GM12878 (cell line): ENCODE results near the gene NDUFV1. TPM values are rescaled to one million over a fixed set of nuclear protein-coding genes. Genes with fewer than 3 reads are reported as not detected.

Source experiments
- ATF3 ChIP-seq: IDR thresholded peaks from 2 replicates; pipeline ENCODE4 v1.6.1; 2011; ENCODE audit warnings: low read depth, mild to moderate bottlenecking, low read length, moderate library complexity, borderline replicate concordance; ENCODE audit errors: extremely low read depth
- BMI1 ChIP-seq: fragments of 450-650 bp; IDR thresholded peaks from 2 replicates; pipeline ENCODE4 v1.6.1; 2016; ENCODE audit warnings: mild to moderate bottlenecking, moderate library complexity, borderline replicate concordance
- CBFB ChIP-seq: IDR thresholded peaks from 2 replicates; pipeline ENCODE4 v1.6.1; 2016; ENCODE audit warnings: antibody characterized with exemption, low read depth
- FOS ChIP-seq: IDR thresholded peaks from 3 replicates; pipeline ENCODE4 v1.6.1; 2011; ENCODE audit warnings: borderline replicate concordance; ENCODE audit not compliant: insufficient read length; ENCODE audit errors: extremely low read depth
- GABPA ChIP-seq: IDR thresholded peaks from 2 replicates; pipeline ENCODE4 v1.6.1; 2014; ENCODE audit warnings: antibody characterized with exemption, low read depth, mild to moderate bottlenecking, inconsistent platforms
- IKZF1 ChIP-seq: fragments of 450-650 bp; conservative IDR thresholded peaks from 2 replicates; pipeline ENCODE4 v1.6.1; 2017; ENCODE audit warnings: antibody characterized with exemption, mild to moderate bottlenecking
- IRF5 ChIP-seq: fragments of 450-650 bp; IDR thresholded peaks from 2 replicates; pipeline ENCODE4 v1.6.1; 2017; ENCODE audit warnings: borderline replicate concordance
- KDM1A ChIP-seq: fragments of 200-600 bp; sonication (generic); IDR thresholded peaks from 2 replicates; pipeline ENCODE4 v1.6.1; 2016; ENCODE audit warnings: borderline replicate concordance
- KLF5 ChIP-seq: fragments of 450-650 bp; IDR thresholded peaks from 2 replicates; pipeline ENCODE4 v1.6.1; 2014; ENCODE audit warnings: mild to moderate bottlenecking; ENCODE audit not compliant: partially characterized antibody
- NFYB ChIP-seq: IDR thresholded peaks from 2 replicates; pipeline ENCODE4 v1.6.1; 2011; ENCODE audit warnings: low read depth, mild to moderate bottlenecking, low read length, improper control_type of control experiment, moderate library complexity; ENCODE audit not compliant: insufficient read depth
- RAD51 ChIP-seq: fragments of 450-650 bp; IDR thresholded peaks from 2 replicates; pipeline ENCODE4 v1.6.1; 2016; ENCODE audit warnings: moderate library complexity, mild to moderate bottlenecking, inconsistent platforms
- RUNX3 ChIP-seq: IDR thresholded peaks from 2 replicates; pipeline ENCODE4 v1.6.1; 2012; ENCODE audit warnings: low read length, inconsistent platforms
- SIX5 ChIP-seq: IDR thresholded peaks from 2 replicates; pipeline ENCODE4 v1.6.1; 2011; ENCODE audit warnings: mild to moderate bottlenecking, low read depth, low read length, moderate library complexity; ENCODE audit not compliant: severe bottlenecking
- SMAD1 ChIP-seq: fragments of 450-650 bp; IDR thresholded peaks from 2 replicates; pipeline ENCODE4 v1.6.1; 2018; ENCODE audit warnings: mild to moderate bottlenecking, low read depth; ENCODE audit not compliant: partially characterized antibody
- SMAD5 ChIP-seq: IDR thresholded peaks from 2 replicates; pipeline ENCODE4 v1.6.1; 2016; ENCODE audit warnings: antibody characterized with exemption, low read depth
- SUZ12 ChIP-seq: fragments of 200-600 bp; sonication (generic); IDR thresholded peaks from one replicate; pipeline ENCODE4 v1.6.1; 2018; ENCODE audit warnings: antibody characterized with exemption, mild to moderate bottlenecking; ENCODE audit not compliant: unreplicated experiment
- TARDBP ChIP-seq: IDR thresholded peaks from 2 replicates; pipeline ENCODE4 v1.6.1; 2016; ENCODE audit warnings: borderline replicate concordance
- TCF7 ChIP-seq: IDR thresholded peaks from 2 replicates; pipeline ENCODE4 v1.6.1; 2014; ENCODE audit warnings: antibody characterized with exemption, borderline replicate concordance
- USF2 ChIP-seq: IDR thresholded peaks from 2 replicates; pipeline ENCODE4 v1.6.1; 2011; ENCODE audit warnings: low read depth, low read length, improper control_type of control experiment, borderline replicate concordance
- ZBTB40 ChIP-seq: fragments of 450-650 bp; IDR thresholded peaks from 2 replicates; pipeline ENCODE4 v1.6.1; 2016; ENCODE audit warnings: mild to moderate bottlenecking, moderate library complexity, borderline replicate concordance
- ZSCAN29 ChIP-seq: fragments of 450-650 bp; IDR thresholded peaks from 2 replicates; pipeline ENCODE4 v1.6.1; 2017; ENCODE audit warnings: mild to moderate bottlenecking, moderate library complexity
- polyA plus RNA-seq, 11 experiments: library from polyadenylated mRNA; depleted of rRNA in 4 of 11; unstranded in 6 of 11; stranded (reverse) in 5 of 11; fragments of >200 nt; fragmentation: Nextera tagmentation in 4 of 11; fragmentation: Illumina TruSeq in 1 of 11; extraction: Ambion mirVana in 4 of 11; extraction: Trizol in 1 of 11; gene quantifications; 1 replicate in 1 of 11; 2 replicates in 10 of 11; pipeline versions ENCODE4 v1.2.1 to v1.2.3, GENCODE V29; 2011 to 2016; ENCODE audit warnings: inconsistent platforms in 2 of 11, missing spikeins in 2 of 11, low read depth in 1 of 11
- total RNA-seq, 4 experiments: library from RNA; depleted of rRNA in 3 of 4; stranded (reverse); fragments of >200 nt in 3 of 4; fragmentation: Illumina TruSeq in 1 of 4; extraction: Trizol in 1 of 4; gene quantifications; 2 replicates each; pipeline versions ENCODE4 v1.2.1 to v1.2.3, GENCODE V29; 2013 to 2021

Gene NDUFV1
- total and polyA plus RNA-seq, 10 of the 15 experiments (the other 5 are each of a cell fraction or from before 2014, with no cell fraction given), result 8.2 to 380 (median 231) TPM

GRCh38 chr11:67648796-67649613 lies 42.3 kb downstream of the NDUFV1 start (continued):
- TF ChIP-seq USF2 (no peak), SIX5 (no peak), KLF5 (no peak), CBFB (peak; percentile 47; the same call in 1 of the 2 replicates), KDM1A (no peak), SMAD1 (no peak), BMI1 (no peak), ATF3 (no peak), IKZF1 (peak; percentile 67), ZSCAN29 (no peak), IRF5 (no peak), FOS (no peak), TARDBP (no peak), ZBTB40 (no peak), RAD51 (no peak), TCF7 (no peak), SMAD5 (no peak), SUZ12 (no peak), RUNX3 (peak; percentile 86), GABPA (no peak), NFYB (no peak)
